Vagina (tissue), 2 donors: ENCODE results near the gene SIM1.

Experiments used
- POLR2A ChIP-seq, 2 donors: fragments of 450-650 bp; IDR thresholded peaks; one replicate each; pipeline ENCODE4 v1.6.1; 2017; ENCODE audit warnings: antibody characterized with exemption in 2 of 2, mild to moderate bottlenecking in 2 of 2, moderate library complexity in 2 of 2
- POLR2AphosphoS5 ChIP-seq, 2 donors: sonication (generic); formaldehyde crosslinking; IDR thresholded peaks; one replicate each; pipeline ENCODE4 v1.9.0; 2017; ENCODE audit warnings: antibody characterized with exemption in 2 of 2, mild to moderate bottlenecking in 2 of 2, low read depth in 1 of 2; ENCODE audit not compliant: insufficient read depth in 1 of 2
- TF ChIP-seq, protein P1 (sequence below), 3 experiments: fragments of 450-650 bp in 2 of 3; fragments of 200-600 bp in 1 of 3; sonication (generic) in 1 of 3; IDR thresholded peaks; one replicate each; pipeline ENCODE4 v1.5.1; 2017 to 2019; ENCODE audit warnings: antibody characterized with exemption in 3 of 3, mild to moderate bottlenecking in 2 of 3, moderate library complexity in 2 of 3

DNA sequence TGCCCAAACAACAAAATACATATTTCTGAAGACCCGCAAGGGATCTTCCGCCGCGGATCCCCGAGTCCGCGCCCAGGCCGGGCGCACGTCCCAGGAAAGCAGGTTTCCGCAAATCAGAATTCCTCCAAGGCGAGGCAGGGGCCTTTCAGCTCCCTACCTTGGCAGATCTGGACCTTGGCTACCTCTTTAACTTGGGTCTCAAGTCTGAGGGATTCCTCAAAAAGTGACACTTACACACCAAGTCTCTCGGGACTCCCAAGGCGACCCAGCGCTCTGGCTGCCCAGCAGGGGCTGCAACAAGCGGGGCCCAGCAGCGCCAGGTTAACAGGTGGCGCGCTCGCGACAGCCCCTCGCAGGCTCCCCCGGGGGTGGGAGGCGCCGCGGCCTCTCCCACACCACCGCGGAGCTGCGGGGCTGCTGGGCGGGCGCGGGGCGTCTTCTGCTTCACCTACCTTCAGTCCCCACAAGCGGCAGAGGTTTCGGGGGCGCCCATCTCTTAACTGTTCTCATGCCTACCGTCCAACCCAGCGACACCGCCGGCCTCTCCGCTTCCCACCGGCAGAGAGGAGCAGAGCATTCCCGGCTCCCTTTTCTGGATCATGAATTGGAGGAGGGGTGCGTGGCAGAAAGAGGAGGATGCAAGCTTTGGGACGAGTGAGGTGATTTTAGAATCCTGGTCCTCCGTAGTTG, 414 bp downstream of the SIM1 start:
- TF ChIP-seq, protein P1, sequence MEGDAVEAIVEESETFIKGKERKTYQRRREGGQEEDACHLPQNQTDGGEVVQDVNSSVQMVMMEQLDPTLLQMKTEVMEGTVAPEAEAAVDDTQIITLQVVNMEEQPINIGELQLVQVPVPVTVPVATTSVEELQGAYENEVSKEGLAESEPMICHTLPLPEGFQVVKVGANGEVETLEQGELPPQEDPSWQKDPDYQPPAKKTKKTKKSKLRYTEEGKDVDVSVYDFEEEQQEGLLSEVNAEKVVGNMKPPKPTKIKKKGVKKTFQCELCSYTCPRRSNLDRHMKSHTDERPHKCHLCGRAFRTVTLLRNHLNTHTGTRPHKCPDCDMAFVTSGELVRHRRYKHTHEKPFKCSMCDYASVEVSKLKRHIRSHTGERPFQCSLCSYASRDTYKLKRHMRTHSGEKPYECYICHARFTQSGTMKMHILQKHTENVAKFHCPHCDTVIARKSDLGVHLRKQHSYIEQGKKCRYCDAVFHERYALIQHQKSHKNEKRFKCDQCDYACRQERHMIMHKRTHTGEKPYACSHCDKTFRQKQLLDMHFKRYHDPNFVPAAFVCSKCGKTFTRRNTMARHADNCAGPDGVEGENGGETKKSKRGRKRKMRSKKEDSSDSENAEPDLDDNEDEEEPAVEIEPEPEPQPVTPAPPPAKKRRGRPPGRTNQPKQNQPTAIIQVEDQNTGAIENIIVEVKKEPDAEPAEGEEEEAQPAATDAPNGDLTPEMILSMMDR (IDR thresholded peaks at IDR 0.05), result no peak
- TF ChIP-seq POLR2A (IDR thresholded peaks at IDR 0.05) (no peak), POLR2AphosphoS5 (IDR thresholded peaks at IDR 0.05; ENCODE audit: insufficient read depth in 1 of 2, low read depth in 1 of 2) (no peak)
